ENCODE results near the gene NBEA. TPM values are rescaled to one million over a fixed set of nuclear protein-coding genes. Genes with fewer than 3 reads are reported as not detected.
A peak's percentile ranks its signal among the peaks of the same experiment; 100 is the strongest.

Gene NBEA
- total and polyA plus RNA-seq, 2 experiments from 2014 or later = 2.6 to 12.3 TPM

- no peak overlapping the region for H3K4me3 ChIP-seq
- H3K4me2 ChIP-seq = no peak overlapping the region
- DNase-seq (ENCODE audit: low spot score) = no peak
- H4K20me1 ChIP-seq (ENCODE audit: insufficient read depth, poor library complexity, severe bottlenecking) = no peaks in the 10 kb centered on the region
- H3K9me2 ChIP-seq (replicated peaks; ENCODE audit: insufficient read depth) = no peaks in the 10 kb centered on the region
- H3K4me1 ChIP-seq (ENCODE audit: insufficient read depth) = no peaks in the 10 kb centered on the region
- no peaks in the 10 kb centered on the region for H3K79me2 ChIP-seq
- 66% methylated on average over 4 of the region's 4 CpGs for WGBS (ENCODE audit: low lambda C conversion rate, missing lambda C conversion rate)
- no peaks in the 10 kb centered on the region for H3K9me3 ChIP-seq (ENCODE audit: low read depth)
- no peak overlapping the region for H2AFZ ChIP-seq
- no peaks in the 10 kb centered on the region for H3K27me3 ChIP-seq
- no peaks in the 10 kb centered on the region for H3K36me3 ChIP-seq (replicated peaks; ENCODE audit: insufficient read depth, low read depth)
- TF ChIP-seq EZH2phosphoT487 (IDR thresholded peaks at IDR 0.05; ENCODE audit: low read depth, severe bottlenecking, unreplicated experiment) (no peak), EZH2 (IDR thresholded peaks at IDR 0.05; ENCODE audit: borderline replicate concordance) (no peak), CTCF (IDR thresholded peaks at IDR 0.05; ENCODE audit: poor library complexity) (no peak)
- no peak overlapping the region for H3K27ac ChIP-seq
Observed at GRCh38 chr13:35687336-35687735, 745.3 kb downstream of the NBEA start.

GRCh38 chr13:35690581-35691207 is 748.6 kb downstream of the NBEA start:
- Histone ChIP-seq H2AFZ (no peak overlapping the region), H3K27ac (no peak overlapping the region), H3K4me3 (no peak overlapping the region), H3K36me3 (replicated peaks; ENCODE audit: insufficient read depth, low read depth) (no peaks in the 10 kb centered on the region), H3K4me2 (no peak overlapping the region), H3K9me3 (ENCODE audit: low read depth) (no peaks in the 10 kb centered on the region), H4K20me1 (ENCODE audit: insufficient read depth, poor library complexity, severe bottlenecking) (no peaks in the 10 kb centered on the region), H3K79me2 (no peaks in the 10 kb centered on the region), H3K27me3 (no peaks in the 10 kb centered on the region), H3K4me1 (ENCODE audit: insufficient read depth) (peaks cover 10% of the 10 kb centered on the region), H3K9me2 (replicated peaks; ENCODE audit: insufficient read depth) (no peaks in the 10 kb centered on the region)
- no peak for DNase-seq (ENCODE audit: low spot score)
- 74% methylated on average over 8 of the region's 8 CpGs for WGBS (ENCODE audit: low lambda C conversion rate, missing lambda C conversion rate)
- no peak for TF ChIP-seq EZH2 (IDR thresholded peaks at IDR 0.05; ENCODE audit: borderline replicate concordance)
- no peak for TF ChIP-seq CTCF (IDR thresholded peaks at IDR 0.05; ENCODE audit: poor library complexity)
- TF ChIP-seq EZH2phosphoT487 (IDR thresholded peaks at IDR 0.05; ENCODE audit: low read depth, severe bottlenecking, unreplicated experiment) = no peak

- peak overlapping the region; percentile 40 for H3K4me2 ChIP-seq
- no peaks in the 10 kb centered on the region for H3K36me3 ChIP-seq (replicated peaks; ENCODE audit: insufficient read depth, low read depth)
- no peak overlapping the region for H3K4me3 ChIP-seq
- no peak overlapping the region for H2AFZ ChIP-seq
- peak; percentile 39 for DNase-seq (ENCODE audit: low spot score)
- no peaks in the 10 kb centered on the region for H3K9me3 ChIP-seq (ENCODE audit: low read depth)
- H4K20me1 ChIP-seq (ENCODE audit: insufficient read depth, poor library complexity, severe bottlenecking) = no peaks in the 10 kb centered on the region
- TF ChIP-seq EZH2phosphoT487 (IDR thresholded peaks at IDR 0.05; ENCODE audit: low read depth, severe bottlenecking, unreplicated experiment) (no peak), EZH2 (IDR thresholded peaks at IDR 0.05; ENCODE audit: borderline replicate concordance) (no peak), CTCF (IDR thresholded peaks at IDR 0.05; ENCODE audit: poor library complexity) (no peak)
- peaks cover 21% of the 10 kb centered on the region for H3K4me1 ChIP-seq (ENCODE audit: insufficient read depth)
- H3K79me2 ChIP-seq = no peaks in the 10 kb centered on the region
- no peaks in the 10 kb centered on the region for H3K9me2 ChIP-seq (replicated peaks; ENCODE audit: insufficient read depth)
- peak overlapping the region; percentile 78 for H3K27ac ChIP-seq
- WGBS (ENCODE audit: low lambda C conversion rate, missing lambda C conversion rate) = 66% methylated on average over 9 of the region's 9 CpGs
- no peaks in the 10 kb centered on the region for H3K27me3 ChIP-seq
Observed at GRCh38 chr13:35693134-35693784, 751.2 kb downstream of the NBEA start.

All from hepatocyte (in vitro differentiated cells).